Measurements from ENCODE around the gene UNC93A. TPM values are rescaled to one million over a fixed set of nuclear protein-coding genes. Genes with fewer than 3 reads are reported as not detected.
"Not testable (repeated sequence)": the region's sequence is repeated elsewhere in the genome, so short reads cannot be mapped to it uniquely, and the experiment has no call there.

Gene UNC93A
- total RNA-seq, 2 experiments from 2014 or later: not detected

GRCh38 chr6:167247814-167248595 lies 43.1 kb upstream of the UNC93A start:
- H3K79me2 ChIP-seq (ENCODE audit: insufficient read depth, low read depth, low read length): no peaks in the 10 kb centered on the region
- intact Hi-C loops (cut with micrococcal nuclease; ENCODE audit: unreplicated experiment): no loop called here
- no peak overlapping the region for H3K4me3 ChIP-seq (ENCODE audit: low read depth, low read length, poor library complexity, severe bottlenecking)
- H3K9me3 ChIP-seq (ENCODE audit: low read length): no peaks in the 10 kb centered on the region
- DNase-seq (ENCODE audit: low spot score): no peak
- ChIA-PET CTCF (ENCODE audit: unreplicated experiment) (no interaction called here), POLR2A (interaction anchor here (0.6 to 1.4 kb wide), 3 partner anchors 11 to 418 kb away, joined by 3 read pairs; no protein-coding TSS in a partner anchor)
- TF ChIP-seq, protein P1, sequence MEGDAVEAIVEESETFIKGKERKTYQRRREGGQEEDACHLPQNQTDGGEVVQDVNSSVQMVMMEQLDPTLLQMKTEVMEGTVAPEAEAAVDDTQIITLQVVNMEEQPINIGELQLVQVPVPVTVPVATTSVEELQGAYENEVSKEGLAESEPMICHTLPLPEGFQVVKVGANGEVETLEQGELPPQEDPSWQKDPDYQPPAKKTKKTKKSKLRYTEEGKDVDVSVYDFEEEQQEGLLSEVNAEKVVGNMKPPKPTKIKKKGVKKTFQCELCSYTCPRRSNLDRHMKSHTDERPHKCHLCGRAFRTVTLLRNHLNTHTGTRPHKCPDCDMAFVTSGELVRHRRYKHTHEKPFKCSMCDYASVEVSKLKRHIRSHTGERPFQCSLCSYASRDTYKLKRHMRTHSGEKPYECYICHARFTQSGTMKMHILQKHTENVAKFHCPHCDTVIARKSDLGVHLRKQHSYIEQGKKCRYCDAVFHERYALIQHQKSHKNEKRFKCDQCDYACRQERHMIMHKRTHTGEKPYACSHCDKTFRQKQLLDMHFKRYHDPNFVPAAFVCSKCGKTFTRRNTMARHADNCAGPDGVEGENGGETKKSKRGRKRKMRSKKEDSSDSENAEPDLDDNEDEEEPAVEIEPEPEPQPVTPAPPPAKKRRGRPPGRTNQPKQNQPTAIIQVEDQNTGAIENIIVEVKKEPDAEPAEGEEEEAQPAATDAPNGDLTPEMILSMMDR (conservative IDR thresholded peaks at IDR 0.05; ENCODE audit: low read length): no peak
- TF ChIP-seq EZH2phosphoT487 (IDR thresholded peaks at IDR 0.05; ENCODE audit: borderline replicate concordance, low read depth, low read length): no peak
- no peak overlapping the region for H3K4me2 ChIP-seq (ENCODE audit: low read length)
- H3K4me1 ChIP-seq (ENCODE audit: insufficient read depth, low read length, poor library complexity, severe bottlenecking): no peaks in the 10 kb centered on the region
- H3K36me3 ChIP-seq (ENCODE audit: insufficient read depth, low read length): no peaks in the 10 kb centered on the region
- no peak overlapping the region for H3K27ac ChIP-seq (ENCODE audit: low read depth, low read length, poor library complexity, severe bottlenecking)
- no TSS peak for BruUV-seq (replicated peaks)
- H2AFZ ChIP-seq (ENCODE audit: low read length): no peak overlapping the region
- H3K9me2 ChIP-seq (ENCODE audit: insufficient read depth, low read length): no peaks in the 10 kb centered on the region
- no peaks in the 10 kb centered on the region for H4K20me1 ChIP-seq (ENCODE audit: insufficient read depth, low read length)

- CTCF ChIA-PET (ENCODE audit: unreplicated experiment): not testable (repeated sequence)
These were observed 42.1 kb upstream of the UNC93A start for GRCh38 chr6:167248878-167249455.

GRCh38 chr6:167252271-167252670 lies 38.8 kb upstream of the UNC93A start:
- ChIA-PET POLR2A (no interaction called here), CTCF (ENCODE audit: unreplicated experiment) (no interaction called here)
- H2AFZ ChIP-seq (ENCODE audit: low read length): no peak overlapping the region
- no peak overlapping the region for H3K27ac ChIP-seq (ENCODE audit: low read depth, low read length, poor library complexity, severe bottlenecking)
- H3K4me3 ChIP-seq (ENCODE audit: low read depth, low read length, poor library complexity, severe bottlenecking): no peak overlapping the region
- TF ChIP-seq EZH2phosphoT487 (IDR thresholded peaks at IDR 0.05; ENCODE audit: borderline replicate concordance, low read depth, low read length): no peak
- TF ChIP-seq, protein P1 (conservative IDR thresholded peaks at IDR 0.05; ENCODE audit: low read length): no peak
- no peaks in the 10 kb centered on the region for H3K9me3 ChIP-seq (ENCODE audit: low read length)
- H3K79me2 ChIP-seq (ENCODE audit: insufficient read depth, low read depth, low read length): no peaks in the 10 kb centered on the region
- H3K36me3 ChIP-seq (ENCODE audit: insufficient read depth, low read length): no peaks in the 10 kb centered on the region
- no peaks in the 10 kb centered on the region for H3K9me2 ChIP-seq (ENCODE audit: insufficient read depth, low read length)
- BruUV-seq (replicated peaks): no TSS peak
- H4K20me1 ChIP-seq (ENCODE audit: insufficient read depth, low read length): no peaks in the 10 kb centered on the region
- H3K4me1 ChIP-seq (ENCODE audit: insufficient read depth, low read length, poor library complexity, severe bottlenecking): no peaks in the 10 kb centered on the region
- no peak overlapping the region for H3K4me2 ChIP-seq (ENCODE audit: low read length)
- intact Hi-C loops (cut with micrococcal nuclease; ENCODE audit: unreplicated experiment): no loop called here
- no peak for DNase-seq (ENCODE audit: low spot score)

More at GRCh38 chr6:167248878-167249455, 42.1 kb upstream of the UNC93A start:
- H3K4me2 ChIP-seq (ENCODE audit: low read length); DNase-seq (ENCODE audit: low spot score); H3K9me2 ChIP-seq (ENCODE audit: insufficient read depth, low read length); H3K27ac ChIP-seq (ENCODE audit: low read depth, low read length, poor library complexity, severe bottlenecking); H3K4me1 ChIP-seq (ENCODE audit: insufficient read depth, low read length, poor library complexity, severe bottlenecking); H3K36me3 ChIP-seq (ENCODE audit: insufficient read depth, low read length); H3K4me3 ChIP-seq (ENCODE audit: low read depth, low read length, poor library complexity, severe bottlenecking); H4K20me1 ChIP-seq (ENCODE audit: insufficient read depth, low read length); H2AFZ ChIP-seq (ENCODE audit: low read length); BruUV-seq (replicated peaks); H3K79me2 ChIP-seq (ENCODE audit: insufficient read depth, low read depth, low read length); intact Hi-C loops (cut with micrococcal nuclease; ENCODE audit: unreplicated experiment); H3K9me3 ChIP-seq (ENCODE audit: low read length): not testable (repeated sequence)
- POLR2A ChIA-PET: interaction anchor here (0.6 to 0.9 kb wide), 2 partner anchors 12 to 419 kb away, joined by 3 read pairs; no protein-coding TSS in a partner anchor
